Sciatic nerve (tissue), 2 donors: ENCODE results near the gene STAT5B. TPM values are rescaled to one million over a fixed set of nuclear protein-coding genes. Genes with fewer than 3 reads are reported as not detected.
A peak's percentile ranks its signal among the peaks of the same experiment; 100 is the strongest.
"Not testable (repeated sequence)": the region's sequence is repeated elsewhere in the genome, so short reads cannot be mapped to it uniquely, and the experiment has no call there.

ENCODE experiments used
- ATAC-seq: fragments of 200-7000 bp; cut with Tn5 transposase; one replicate; pipeline ENCODE4 v1.9.1; 2020; ENCODE audit warnings: mild to moderate bottlenecking, moderate library complexity
- DNase-seq: peaks from one replicate; pipeline ENCODE4 v3.0.0-alpha.2; 2020; ENCODE audit warnings: low spot score
- intact Hi-C: fragments of 100-400 bp; cut with DNase I; formaldehyde crosslinking; loops from one replicate; pipeline ENCODE4 v1.14.2; 2022
- total RNA-seq: library from RNA; stranded (reverse); fragmentation: NEBNext Ultra II Directional; extraction: Animal tissue kit (Norgen Biotek cat#: 25700); gene quantifications from one replicate; pipeline ENCODE4 v1.2.1, GENCODE V29; 2021
- donor health status: DM: no; HTN: no; CAD: no.
- donor health status: DM: no; HTN: no; CAD: no.

Gene STAT5B
- total RNA-seq, 1 donor from 2014 or later: 90.8 TPM

DNA sequence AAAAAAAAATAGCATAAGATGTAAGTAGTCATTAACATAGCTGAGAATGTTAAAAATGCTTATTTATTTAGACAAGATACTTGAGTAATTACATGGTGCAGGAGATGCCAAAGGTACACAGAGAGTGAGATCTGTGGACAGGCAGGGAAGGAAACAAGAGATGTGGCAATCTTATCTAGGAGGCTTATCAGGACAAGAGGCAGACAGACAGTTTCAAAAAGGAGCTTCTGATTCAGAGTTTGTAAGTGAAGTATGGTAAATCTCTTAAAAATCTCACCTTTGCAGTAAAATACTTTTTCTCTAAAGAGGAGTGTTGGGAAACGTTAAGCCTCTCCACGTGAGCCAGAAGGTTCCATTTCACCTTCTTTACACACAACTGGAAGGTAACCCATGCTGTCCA lies 62.0 kb downstream of the STAT5B start:
- intact Hi-C loops: loop anchor here (10.0 kb wide), 1 partner anchor 581 kb away; the partner anchor contains the start of genes CNTD1 and COA3
- ATAC-seq (no peak), DNase-seq (no peak)

DNA sequence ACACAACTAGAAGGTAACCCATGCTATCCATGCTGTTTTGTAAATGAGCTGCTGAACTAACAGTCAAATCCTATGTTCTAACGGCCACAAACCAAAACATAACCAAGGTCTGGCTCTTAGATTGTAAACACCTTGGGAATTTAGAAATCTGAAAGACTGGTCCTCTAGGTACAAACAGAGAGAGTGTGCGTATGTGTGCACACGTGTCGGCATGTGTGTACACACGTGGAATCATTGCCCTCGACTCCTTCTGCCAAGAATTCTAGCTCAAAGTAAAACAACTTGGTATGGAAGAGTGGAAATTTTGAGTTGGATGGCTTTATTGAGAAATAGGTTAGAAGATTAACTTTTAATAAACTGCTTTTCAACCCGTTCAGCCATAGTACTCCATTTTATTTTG lies 63.8 kb downstream of the STAT5B start:
- DNase-seq: no peak
- intact Hi-C loops: loop anchor here (10.0 kb wide), 1 partner anchor 582 kb away; the partner anchor contains the start of genes CNTD1 and COA3
- peak; percentile 74 for ATAC-seq

DNA sequence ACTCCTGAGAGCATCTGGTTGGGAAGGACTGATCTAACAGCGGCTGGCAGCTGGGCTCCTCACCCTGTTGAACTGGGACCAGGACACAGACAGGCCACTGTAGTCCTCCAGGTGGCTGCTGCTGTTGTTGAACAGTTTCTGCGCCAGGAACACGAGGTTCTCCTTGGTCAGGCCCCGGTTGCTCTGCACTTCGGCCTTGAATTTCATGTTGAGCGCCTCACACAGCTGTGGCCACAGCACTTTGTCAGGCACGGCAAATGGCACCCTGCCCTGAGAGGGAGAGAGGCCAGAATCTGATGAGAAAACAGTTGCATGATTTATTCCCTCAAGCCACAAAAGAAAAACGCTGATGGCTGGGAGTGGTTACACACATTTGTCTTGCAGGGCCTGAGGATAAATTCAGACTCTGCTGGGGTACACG lies 64.3 kb downstream of the STAT5B start:
- peak; percentile 90 for DNase-seq
- peak; percentile 94 for ATAC-seq
- intact Hi-C loops: loop anchor here (10.0 kb wide), 1 partner anchor 583 kb away; the partner anchor contains the start of genes CNTD1 and COA3

DNA sequence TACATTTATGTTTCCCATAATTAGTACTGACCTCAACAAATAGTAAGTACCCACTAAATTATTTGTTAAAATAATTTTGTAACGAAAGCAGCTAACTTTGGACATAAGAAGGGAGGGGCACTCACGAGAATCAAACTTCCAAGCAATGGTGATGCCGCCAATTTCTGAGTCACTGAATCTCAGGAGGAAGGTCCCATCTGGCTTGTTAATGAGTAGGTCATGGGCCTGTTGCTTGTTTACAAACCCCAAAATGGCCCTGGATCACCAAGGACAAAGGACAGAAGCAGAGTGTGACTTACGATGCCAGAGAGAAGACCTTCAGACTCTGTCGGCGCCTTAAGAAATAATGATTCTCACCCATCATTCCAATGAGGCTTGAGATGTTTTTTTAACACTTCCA lies 66.1 kb downstream of the STAT5B start:
- DNase-seq (no peak), ATAC-seq (peak; percentile 38)
- intact Hi-C loops: loop anchor here (10.0 kb wide), 1 partner anchor 585 kb away; the partner anchor contains the start of genes CNTD1 and COA3

DNA sequence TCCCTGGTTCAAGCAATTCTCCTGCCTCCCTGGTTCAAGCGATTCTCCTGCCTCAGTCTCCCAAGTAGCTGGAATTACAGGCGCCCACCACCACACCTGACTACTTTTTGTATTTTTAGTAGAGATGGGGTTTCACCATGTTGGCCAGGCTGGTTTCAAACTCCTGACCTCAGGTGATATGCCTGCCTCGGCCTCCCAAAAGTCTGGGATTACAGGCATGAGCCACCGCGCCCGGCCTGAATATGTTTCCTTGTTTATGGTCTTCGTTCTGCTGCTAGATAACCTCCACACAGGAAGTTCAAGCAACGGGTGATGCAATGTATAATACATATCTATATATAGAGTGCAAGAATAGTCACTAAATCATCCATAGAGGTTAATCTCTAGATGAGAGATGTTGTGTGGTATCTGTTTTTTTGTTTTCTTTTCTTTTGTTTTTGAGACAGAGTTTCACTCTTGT lies 70.0 kb downstream of the STAT5B start:
- DNase-seq, ATAC-seq, intact Hi-C loops: not testable (repeated sequence)

DNA sequence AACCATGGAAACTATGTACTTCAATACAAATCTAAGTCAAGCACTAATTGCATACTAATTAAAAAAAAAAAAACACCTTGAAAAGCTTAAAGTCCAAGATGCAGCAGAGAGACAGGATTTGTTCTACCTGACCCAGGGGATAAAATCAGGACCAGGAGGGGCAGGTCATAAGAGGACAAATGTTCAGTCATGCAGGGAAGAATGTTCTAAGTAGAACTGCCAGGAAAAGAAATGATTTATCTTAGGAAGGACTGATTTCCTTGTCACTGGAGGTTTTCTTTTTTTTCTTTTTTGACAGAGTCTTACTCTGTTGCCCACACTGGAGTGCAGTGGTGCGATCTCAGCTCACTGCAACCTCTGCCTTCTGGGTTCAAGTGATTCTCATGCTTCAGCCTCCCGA lies 72.8 kb downstream of the STAT5B start:
- DNase-seq (no peak), ATAC-seq (no peak)
- intact Hi-C loops: no loop called here

DNA sequence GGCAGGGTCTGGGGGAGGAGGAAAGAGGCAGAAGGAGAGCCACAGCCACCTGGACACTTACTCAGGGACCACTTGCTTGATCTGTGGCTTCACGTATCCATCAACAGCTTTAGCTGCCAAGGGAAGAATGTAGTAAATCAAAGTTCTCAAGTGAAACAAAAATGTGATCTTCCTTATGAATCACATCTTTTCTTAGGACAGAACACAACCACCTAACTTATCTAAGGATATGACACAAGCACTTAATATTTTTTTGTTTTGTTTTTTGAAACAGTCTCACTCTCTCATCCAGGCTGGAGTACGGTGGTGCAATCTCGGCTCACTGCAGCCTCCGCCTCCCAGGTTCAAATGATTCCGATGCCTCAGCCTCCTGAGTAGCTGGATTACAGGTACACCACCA lies 73.5 kb downstream of the STAT5B start:
- ATAC-seq: no peak
- intact Hi-C loops: no loop called here
- no peak for DNase-seq

DNA sequence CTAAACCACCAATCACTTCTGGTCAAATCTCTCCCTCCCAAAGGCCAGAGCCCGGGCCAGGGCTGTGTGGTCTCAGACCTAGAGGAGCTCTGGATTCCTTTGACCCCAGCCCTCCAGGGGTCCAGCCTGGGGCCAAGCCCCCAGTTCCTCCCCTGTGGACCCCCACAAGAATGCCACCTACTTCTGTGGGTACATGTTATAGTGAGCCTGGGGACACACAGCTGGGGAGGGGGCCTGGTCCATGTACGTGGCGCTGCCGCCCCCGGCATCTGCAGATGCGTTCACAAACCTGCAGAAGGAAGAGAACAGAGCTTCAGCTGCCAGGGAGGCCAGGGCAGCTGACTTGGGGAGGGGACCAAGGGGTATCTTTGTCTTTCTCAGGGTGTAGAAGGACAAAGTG lies 74.0 kb downstream of the STAT5B start:
- DNase-seq (no peak), ATAC-seq (no peak)
- intact Hi-C loops: no loop called here

DNA sequence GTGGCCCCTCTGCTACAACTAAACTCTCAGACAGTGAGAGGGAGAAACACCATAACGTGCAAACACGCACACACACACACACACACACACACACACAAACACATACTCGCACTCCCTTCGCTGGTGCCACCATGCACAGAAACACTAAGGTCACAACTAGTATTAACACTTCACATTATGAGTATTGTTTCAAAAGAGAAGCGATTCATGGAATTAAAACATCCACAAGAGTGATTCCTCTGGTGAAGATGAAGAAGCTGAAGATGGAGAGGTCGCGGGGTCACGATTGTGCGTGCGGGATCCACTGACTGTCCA lies 74.8 kb downstream of the STAT5B start:
- intact Hi-C loops: no loop called here
- DNase-seq (no peak), ATAC-seq (no peak)

DNA sequence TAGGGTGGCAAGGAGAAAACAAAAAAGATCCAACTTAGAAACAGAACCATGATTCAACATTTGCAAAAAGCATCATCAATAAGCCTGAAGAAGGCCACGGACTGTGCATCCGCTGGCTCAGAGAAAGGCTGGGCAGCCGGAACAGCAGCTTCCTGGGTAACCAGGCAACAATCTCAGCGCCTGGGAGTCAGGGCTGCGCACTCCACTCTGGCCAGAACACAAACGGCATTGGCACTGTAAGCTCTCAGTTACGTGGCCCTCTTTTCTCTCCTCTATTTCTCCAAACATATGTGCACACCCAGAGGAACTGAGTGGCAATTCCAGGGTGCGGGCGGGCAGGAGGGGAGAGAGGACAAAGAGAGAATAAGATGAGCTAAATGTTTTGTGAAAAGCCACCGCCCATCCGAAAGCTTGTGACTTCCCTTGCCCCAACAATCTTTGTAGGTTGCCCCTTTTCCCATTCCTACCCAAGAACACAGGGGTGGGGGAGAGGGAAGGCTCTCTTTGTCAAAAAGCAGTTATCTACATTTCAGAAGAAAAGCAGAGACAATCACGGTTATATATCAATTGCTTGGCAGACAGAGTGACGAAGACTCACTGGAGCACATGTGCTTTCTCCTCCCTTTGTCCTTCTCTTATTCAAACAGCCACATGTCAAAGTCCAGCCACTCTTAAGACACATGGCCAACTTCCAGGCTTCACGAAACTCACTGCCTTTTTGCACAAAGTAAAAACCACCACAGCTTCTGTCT lies 75.3 kb downstream of the STAT5B start:
- intact Hi-C loops: no loop called here
- ATAC-seq (no peak), DNase-seq (no peak)

DNA sequence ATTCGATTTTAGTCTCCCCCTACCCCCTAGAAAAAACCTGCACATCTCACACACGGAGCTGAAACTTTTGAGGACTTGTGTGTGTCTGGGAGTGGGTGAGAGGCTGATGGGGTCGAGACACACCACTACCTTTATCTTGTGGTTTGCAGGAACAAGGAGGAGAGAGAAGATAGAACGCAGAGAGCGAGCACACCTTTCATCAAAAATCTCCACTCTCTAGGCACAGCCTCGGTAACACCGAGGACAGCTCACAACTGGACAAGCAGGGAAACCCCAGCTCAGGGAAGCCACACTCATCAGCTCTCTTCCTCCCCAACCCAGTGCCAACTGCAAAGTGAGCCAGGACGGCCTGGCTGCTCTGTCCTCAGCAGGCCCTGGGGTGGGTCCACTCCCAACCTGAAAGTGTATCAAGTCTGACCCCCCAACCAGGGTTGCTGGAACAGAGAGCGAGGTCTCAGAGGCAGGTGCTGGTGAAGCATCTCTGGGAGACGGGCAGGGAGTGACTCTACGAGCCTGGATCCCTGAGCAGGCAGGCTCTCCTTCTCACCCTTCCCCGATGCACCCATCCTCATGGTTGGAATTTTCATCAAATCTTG lies 76.7 kb downstream of the STAT5B start:
- intact Hi-C loops: no loop called here
- DNase-seq (no peak), ATAC-seq (no peak)

DNA sequence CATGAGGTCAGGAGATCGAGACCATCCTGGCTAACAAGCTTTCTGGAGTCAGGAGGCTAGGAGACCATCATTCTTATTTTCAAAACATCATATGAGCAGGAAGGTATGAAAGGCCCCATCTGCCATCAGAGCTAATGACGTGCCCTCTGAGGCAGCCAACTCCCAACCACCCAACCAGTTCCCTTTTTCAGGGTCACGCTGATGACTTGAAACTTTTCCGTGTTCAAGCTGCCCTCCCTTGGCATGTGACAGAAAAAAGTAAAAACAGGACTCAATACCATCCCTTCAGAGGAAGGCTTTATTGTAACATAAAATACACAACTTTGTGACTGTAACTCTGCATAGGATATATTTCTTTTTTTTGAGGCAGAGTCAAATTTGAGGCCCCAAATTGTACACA lies 77.3 kb downstream of the STAT5B start:
- no peak for DNase-seq
- peak; percentile 33 for ATAC-seq
- intact Hi-C loops: no loop called here

DNA sequence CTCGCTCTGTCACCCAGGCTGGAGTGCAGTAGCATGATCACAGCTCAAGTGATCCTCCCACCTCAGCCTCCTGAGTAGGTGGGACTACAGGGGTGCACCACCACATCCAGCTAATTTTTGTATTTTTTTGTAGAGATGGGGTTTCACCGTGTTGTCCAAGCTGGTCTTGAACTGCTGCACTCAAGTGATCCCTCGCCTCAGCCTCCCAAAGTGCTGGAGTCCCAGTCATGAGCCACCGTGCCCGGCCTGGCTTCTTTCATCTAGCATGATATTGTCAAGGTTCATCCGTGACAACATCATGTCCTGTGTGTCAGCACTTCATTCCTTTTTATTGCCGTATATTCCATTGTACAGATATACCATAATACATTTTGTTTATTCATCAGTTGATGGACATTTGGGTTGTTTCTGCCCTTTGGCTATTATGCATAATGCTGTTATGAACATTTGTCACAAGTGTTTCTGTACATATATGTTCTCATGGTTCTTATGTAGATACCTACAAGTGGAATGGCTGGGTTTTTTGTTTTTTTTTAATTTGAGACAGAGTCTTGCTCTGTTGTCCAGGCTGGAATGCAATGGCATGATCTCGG lies 78.5 kb downstream of the STAT5B start:
- intact Hi-C loops: no loop called here
- DNase-seq (no peak), ATAC-seq (no peak)

DNA sequence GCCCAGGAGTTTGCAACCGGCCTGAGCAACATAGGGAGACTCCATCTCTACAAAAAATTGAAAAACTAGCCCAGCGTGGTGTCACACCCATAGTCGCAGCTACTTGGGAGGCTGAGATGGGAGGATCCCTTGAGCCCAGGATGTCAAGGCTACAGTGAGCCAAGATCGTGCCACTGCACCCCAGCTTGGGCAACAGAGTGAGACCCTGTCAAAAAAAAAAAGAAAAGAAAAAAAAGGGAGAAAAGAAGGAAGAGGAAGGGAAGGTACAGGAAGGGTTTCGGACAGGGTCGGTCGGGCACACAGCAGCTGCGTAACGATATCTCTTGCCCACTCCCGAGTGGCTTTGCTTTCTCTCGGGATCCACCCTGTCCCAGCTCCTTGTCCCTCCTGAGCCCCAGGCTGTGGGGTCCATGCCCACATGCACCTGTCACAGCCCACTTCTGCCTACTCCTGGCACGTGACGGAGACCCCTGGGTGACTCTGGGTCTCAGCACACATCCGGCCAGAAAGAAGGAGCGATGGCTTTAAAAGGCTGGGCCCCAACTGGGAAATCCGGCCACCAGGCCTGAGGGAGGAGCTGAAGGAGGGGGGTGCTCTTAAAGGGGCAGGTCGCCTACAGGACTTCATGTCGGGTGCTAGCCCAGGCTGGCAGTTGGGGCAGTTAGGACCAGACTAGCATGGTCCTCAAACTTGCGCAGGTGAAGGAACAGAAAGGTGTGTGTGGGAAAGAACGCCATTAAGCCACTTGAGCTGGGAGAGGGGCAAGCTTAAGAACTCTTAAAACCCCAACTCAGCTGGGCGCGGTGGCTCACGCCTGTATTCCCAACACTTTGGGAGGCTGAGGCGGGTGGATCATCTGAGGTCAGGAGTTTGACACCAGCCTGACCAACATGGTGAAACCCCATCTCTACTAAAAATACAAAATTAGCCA lies 82.0 kb downstream of the STAT5B start, which contains the start of gene GHDC:
TSS of gene GHDC (minus strand) at position 526 of the 931 bp plus-strand sequence. CDS start 913 bp downstream, outside the sequence.
- peak; percentile 96 for ATAC-seq
- intact Hi-C loops: no loop called here
- DNase-seq: peak; percentile 89

DNA sequence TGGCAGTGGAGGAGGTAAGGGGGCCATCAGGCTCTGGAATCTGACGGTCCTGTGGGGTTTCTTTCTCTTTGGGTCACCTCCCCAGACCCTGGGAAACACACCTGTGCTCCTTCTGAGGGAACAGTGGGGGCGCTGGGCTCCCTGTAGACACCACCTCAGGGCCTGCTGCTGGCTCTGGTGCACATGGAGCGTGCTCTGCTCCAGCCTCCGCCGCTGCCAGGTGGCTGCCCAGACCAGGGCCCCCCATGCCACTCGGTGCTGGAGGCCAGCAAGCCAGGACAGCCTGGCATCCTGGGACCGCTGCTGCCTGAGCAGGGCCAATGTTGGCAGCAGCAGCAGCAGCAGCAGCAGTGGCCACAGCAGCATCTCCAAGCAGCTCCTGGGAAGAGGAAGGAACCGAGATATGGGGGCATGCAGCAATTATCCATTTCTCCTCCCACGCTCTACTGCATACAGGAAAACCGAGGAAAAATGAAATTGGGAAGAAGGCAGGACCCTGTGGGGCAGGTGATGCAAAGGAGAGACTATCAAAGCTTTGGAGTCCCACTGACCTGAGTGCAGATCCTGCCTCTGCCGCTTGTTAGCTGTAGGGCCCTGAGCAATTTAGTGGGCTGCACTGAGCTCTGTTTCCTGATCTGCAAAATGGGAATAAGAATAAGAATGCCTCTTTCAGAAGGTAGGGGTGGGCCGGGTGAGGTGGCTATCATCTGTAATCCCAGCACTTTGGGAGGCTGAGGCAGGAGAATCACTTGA lies 82.8 kb downstream of the STAT5B start:
- ATAC-seq: no peak
- intact Hi-C loops: no loop called here
- DNase-seq: no peak

DNA sequence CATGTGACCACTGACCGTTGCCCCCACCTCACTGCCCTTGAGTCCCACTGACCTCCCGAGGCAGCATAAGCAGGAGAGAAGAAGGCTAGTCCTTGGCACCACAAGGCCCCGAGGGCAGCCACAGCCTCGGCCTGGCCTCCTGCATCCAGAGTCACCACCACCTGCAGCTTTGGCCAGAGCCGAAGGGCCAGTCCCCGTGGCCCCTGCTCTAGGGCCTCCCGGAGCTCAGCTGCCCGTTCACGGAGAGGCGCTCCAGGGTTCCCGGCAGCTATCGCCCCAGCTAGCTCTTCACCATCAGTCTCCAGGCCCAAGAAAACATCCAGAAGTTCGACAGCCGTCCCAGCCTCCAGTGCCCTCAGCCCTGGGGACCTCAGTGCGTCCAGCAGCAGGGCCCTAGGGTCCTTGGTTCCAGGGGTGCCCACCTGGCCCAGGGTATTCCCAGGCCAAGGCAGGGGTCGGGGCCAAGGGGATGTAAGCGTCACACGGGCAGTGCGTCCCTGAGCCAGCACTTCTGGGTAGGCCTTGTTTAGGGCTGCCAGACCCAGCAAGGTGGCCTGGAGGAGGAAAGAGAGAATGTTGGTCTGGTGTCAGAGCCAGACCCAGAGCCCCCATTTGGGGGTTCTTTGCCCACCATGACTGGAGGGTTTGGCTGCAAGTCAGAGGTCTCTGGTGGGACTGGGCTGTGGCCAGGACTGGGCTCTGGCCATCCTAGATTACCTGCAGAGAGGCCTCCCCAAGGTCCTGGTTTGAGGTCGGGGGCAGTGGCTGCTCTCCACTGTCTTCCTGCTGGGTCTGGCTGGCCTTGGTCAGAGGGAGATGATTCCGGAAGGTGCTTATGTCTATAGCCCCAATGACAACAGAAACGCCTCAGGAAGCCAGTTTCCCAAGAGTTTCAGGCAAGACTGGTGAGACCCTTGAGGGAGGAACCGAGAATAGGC lies 83.7 kb downstream of the STAT5B start:
- no peak for ATAC-seq
- intact Hi-C loops: no loop called here
- DNase-seq: no peak

DNA sequence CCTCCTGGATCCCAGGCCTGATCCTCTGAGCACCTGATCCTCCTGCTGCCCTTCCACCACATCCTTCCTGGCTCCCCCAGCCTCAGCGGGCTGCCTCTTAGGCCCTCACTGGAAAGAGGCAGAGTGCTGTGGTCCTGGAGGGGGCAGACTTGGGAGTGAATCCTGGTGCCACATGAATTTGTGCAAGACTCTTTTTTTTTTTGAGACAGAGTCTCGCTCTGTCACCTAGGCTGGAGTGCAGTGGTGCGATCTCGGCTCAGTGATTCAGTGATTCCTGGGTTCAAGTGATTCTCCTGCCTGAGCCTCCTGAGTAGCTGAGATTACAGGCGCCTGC lies 84.9 kb downstream of the STAT5B start:
- DNase-seq (no peak), ATAC-seq (no peak)
- intact Hi-C loops: no loop called here
